HFF-Myc (cell line): ENCODE results near the gene GMPPB.
A peak's percentile ranks its signal among the peaks of the same experiment; 100 is the strongest.
"Not testable (repeated sequence)": the region's sequence is repeated elsewhere in the genome, so short reads cannot be mapped to it uniquely, and the experiment has no call there.

Experiments
- DNase-seq: peaks from one replicate; pipeline ENCODE4 v3.0.0-alpha.2; 2011; ENCODE audit warnings: low read depth; ENCODE audit errors: extremely low read depth
- H3K4me3 ChIP-seq: replicated peaks from 2 replicates; pipeline ENCODE4 v1.5.1; 2011; ENCODE audit warnings: low read depth, mild to moderate bottlenecking, control low read depth, low read length
- CTCF ChIP-seq: IDR thresholded peaks from 2 replicates; pipeline ENCODE4 v1.5.1; 2012; ENCODE audit warnings: mild to moderate bottlenecking, low read depth, low read length, control low read depth; ENCODE audit errors: missing control alignments

Gene GMPPB

GRCh38 chr3:49689046-49689907, 34.5 kb downstream of the GMPPB start, which contains the start of the genes MST1 and RNF123:
MST1 (minus strand) TSS chr3:49689474; CDS start chr3:49688691, 783 bp downstream.
RNF123 (plus strand) TSS chr3:49689557; CDS start chr3:49691166, 1,609 bp downstream.
- peak; percentile 72 for DNase-seq
- peak; percentile 30 for TF ChIP-seq CTCF
- peak within 1 kb of the TSS; percentile 93 for H3K4me3 ChIP-seq

GRCh38 chr3:49688338-49689045, 35.3 kb downstream of the GMPPB start:
- H3K4me3 ChIP-seq: peak overlapping the region; percentile 93
- not testable (repeated sequence) for DNase-seq

- not testable (repeated sequence) for H3K4me3 ChIP-seq
Observed at GRCh38 chr3:49687424-49687795, 36.3 kb downstream of the GMPPB start.

GRCh38 chr3:49686769-49687423, 36.9 kb downstream of the GMPPB start:
- DNase-seq: not testable (repeated sequence)
- H3K4me3 ChIP-seq: peak overlapping the region; percentile 15

More at GRCh38 chr3:49687424-49687795, 36.3 kb downstream of the GMPPB start:
- DNase-seq: not testable (repeated sequence)

GRCh38 chr3:49686346-49686745, 37.4 kb downstream of the GMPPB start:
- DNase-seq: not testable (repeated sequence)
- H3K4me3 ChIP-seq: peak overlapping the region; percentile 15

- H3K4me3 ChIP-seq, DNase-seq: not testable (repeated sequence)
Observed at GRCh38 chr3:49685846-49686245, 37.9 kb downstream of the GMPPB start.

GRCh38 chr3:49685103-49685502, 38.6 kb downstream of the GMPPB start:
- DNase-seq, H3K4me3 ChIP-seq: not testable (repeated sequence)

GRCh38 chr3:49684453-49684852, 39.3 kb downstream of the GMPPB start:
- not testable (repeated sequence) for DNase-seq, H3K4me3 ChIP-seq

GRCh38 chr3:49683162-49683561, 40.6 kb downstream of the GMPPB start:
- no peak for DNase-seq
- no peak for TF ChIP-seq CTCF

GRCh38 chr3:49681543-49681942, 42.2 kb downstream of the GMPPB start:
- DNase-seq: no peak
- H3K4me3 ChIP-seq: no peak overlapping the region
- TF ChIP-seq CTCF: no peak

More at GRCh38 chr3:49683162-49683561, 40.6 kb downstream of the GMPPB start:
- no peak overlapping the region for H3K4me3 ChIP-seq
